Heart left ventricle (tissue), 13 donors: Measurements from ENCODE around the gene SPIN2A.
"Not testable (repeated sequence)": the region's sequence is repeated elsewhere in the genome, so short reads cannot be mapped to it uniquely, and the experiment has no call there.

ENCODE experiments used
- CTCF ChIP-seq, 12 donors: fragments of 200-600 bp; sonication (generic) in 4 of 12; IDR thresholded peaks; one replicate each; pipeline versions ENCODE4 v1.5.0 to v1.8.0; 2018 to 2022; ENCODE audit warnings: antibody characterized with exemption in 12 of 12, mild to moderate bottlenecking in 5 of 12
- POLR2A ChIP-seq, 2 donors: fragments of 450-650 bp; IDR thresholded peaks; one replicate each; pipeline ENCODE4 v1.6.1; 2017; ENCODE audit warnings: antibody characterized with exemption in 2 of 2, mild to moderate bottlenecking in 2 of 2, moderate library complexity in 2 of 2
- donor health status: ischemic (EF 13 %, LVEDD 7.1; RV severe dilation, severe dysfunction).
- donor health status: DM: no; HTN: yes; CAD: no.
- donor health status: DM: no; HTN: no; CAD: no.
- donor health status: ischemic (EF 25% LVEDD 6.9; RV normal size, moderate dysfunction).
- donor health status: ischemic (EF 25% LVEDD 5.7; RV mildly dilated, moderate dysfunction).
- donor health status: ischemic (EF 35%, LVEDD 5.7; RV mildly dilated, moderate dysfunction).
- donor health status: nonischemic (EF 11% LVEDD 7.7; RV severe dilation, severe dysfunction).
- donor health status: DM: yes; HTN: yes; CAD: no.
- donor health status: PGD.
- donor health status: ischemic (EF 29% LVEDD 5.4; RV normal size, mild dysfunction).
- donor health status: nonischemic (EF 23%, LVEDD 6.1; RV moderate dilation, normal function).

GRCh38 chrX:57102918-57103317, 34.3 kb downstream of the SPIN2A start:
- TF ChIP-seq CTCF, POLR2A (IDR thresholded peaks at IDR 0.05): not testable (repeated sequence)
